ENCODE results near the gene CLDN8.

The CLDN8 gene

GRCh38 chr21:30234050-30234449 is 18.2 kb upstream of the CLDN8 start:
- no CpG with 5 or more reads among the region's 3 CpGs for WGBS, 2 donors (ENCODE audit: extremely low coverage in 2 of 2, insufficient read length in 2 of 2, insufficient replicate concordance in 1 of 2)
- H2BK15ac ChIP-seq (ENCODE audit: low read length), result no peak overlapping the region
- no peaks in the 10 kb centered on the region for H3K27me3 ChIP-seq (ENCODE audit: control insufficient read depth in 3 of 3, insufficient read depth in 3 of 3, low read depth in 1 of 3, low read length in 3 of 3)
- no peak overlapping the region for H3K4ac ChIP-seq (ENCODE audit: low read length)
- no peak overlapping the region for H3K18ac ChIP-seq (ENCODE audit: low read length)
- H2AK5ac ChIP-seq (ENCODE audit: low read depth, low read length), result no peak overlapping the region
- no peak overlapping the region for H3K14ac ChIP-seq (ENCODE audit: low read length)
- no peak overlapping the region for H3K4me3 ChIP-seq (ENCODE audit: low read length in 2 of 2)
- H2BK5ac ChIP-seq (ENCODE audit: low read length), result no peak overlapping the region
- no peaks in the 10 kb centered on the region for H3K4me1 ChIP-seq (ENCODE audit: control insufficient read depth in 2 of 2, insufficient read depth in 1 of 2, low read depth in 1 of 2, low read length in 2 of 2)
- no peak overlapping the region for H4K8ac ChIP-seq (ENCODE audit: low read depth, low read length)
- no peak for DNase-seq (ENCODE audit: low spot score)
- no peak overlapping the region for H2BK12ac ChIP-seq (ENCODE audit: low read length)
- H3K9me3 ChIP-seq (replicated peaks in 1 of 2; ENCODE audit: control insufficient read depth in 2 of 2, insufficient read depth in 1 of 2, low read depth in 1 of 2, low read length in 2 of 2), result no peaks in the 10 kb centered on the region
- H4K91ac ChIP-seq (ENCODE audit: low read depth, low read length, poor library complexity), result no peak overlapping the region
- no peak overlapping the region for H2AFZ ChIP-seq (ENCODE audit: low read length)
- H3K79me1 ChIP-seq (ENCODE audit: low read depth, low read length), result no peaks in the 10 kb centered on the region
- no peak overlapping the region for H2BK120ac ChIP-seq (ENCODE audit: low read depth, low read length)
- no peak overlapping the region for H3K4me2 ChIP-seq (ENCODE audit: insufficient read depth, low read length, poor library complexity, severe bottlenecking)
- H3K27ac ChIP-seq (replicated peaks; ENCODE audit: low read length), result no peak overlapping the region
- no peak overlapping the region for H3K23ac ChIP-seq (ENCODE audit: low read depth, low read length, poor library complexity)
- H3K9ac ChIP-seq (ENCODE audit: low read depth, low read length, poor library complexity), result no peak overlapping the region
- no peaks in the 10 kb centered on the region for H3K36me3 ChIP-seq (replicated peaks in 1 of 2; ENCODE audit: control insufficient read depth in 2 of 2, insufficient read depth in 2 of 2, low read length in 2 of 2)

GRCh38 chr21:30233228-30234020 is 17.5 kb upstream of the CLDN8 start:
- H2BK5ac ChIP-seq (ENCODE audit: low read length), result no peak overlapping the region
- H4K91ac ChIP-seq (ENCODE audit: low read depth, low read length, poor library complexity), result no peak overlapping the region
- no peak for DNase-seq (ENCODE audit: low spot score)
- no peaks in the 10 kb centered on the region for H3K36me3 ChIP-seq (replicated peaks in 1 of 2; ENCODE audit: control insufficient read depth in 2 of 2, insufficient read depth in 2 of 2, low read length in 2 of 2)
- H3K4ac ChIP-seq (ENCODE audit: low read length), result no peak overlapping the region
- H3K18ac ChIP-seq (ENCODE audit: low read length), result no peak overlapping the region
- H3K27ac ChIP-seq (replicated peaks; ENCODE audit: low read length), result no peak overlapping the region
- H2BK12ac ChIP-seq (ENCODE audit: low read length), result no peak overlapping the region
- no peaks in the 10 kb centered on the region for H3K4me1 ChIP-seq (ENCODE audit: control insufficient read depth in 2 of 2, insufficient read depth in 1 of 2, low read depth in 1 of 2, low read length in 2 of 2)
- no peaks in the 10 kb centered on the region for H3K27me3 ChIP-seq (ENCODE audit: control insufficient read depth in 3 of 3, insufficient read depth in 3 of 3, low read depth in 1 of 3, low read length in 3 of 3)
- WGBS, 2 donors (ENCODE audit: extremely low coverage in 2 of 2, insufficient read length in 2 of 2, insufficient replicate concordance in 1 of 2), result no CpG with 5 or more reads among the region's 2 CpGs
- H3K4me3 ChIP-seq (ENCODE audit: low read length in 2 of 2), result no peak overlapping the region
- no peak overlapping the region for H3K4me2 ChIP-seq (ENCODE audit: insufficient read depth, low read length, poor library complexity, severe bottlenecking)
- no peak overlapping the region for H2AK5ac ChIP-seq (ENCODE audit: low read depth, low read length)
- H3K23ac ChIP-seq (ENCODE audit: low read depth, low read length, poor library complexity), result no peak overlapping the region
- H4K8ac ChIP-seq (ENCODE audit: low read depth, low read length), result no peak overlapping the region
- H3K79me1 ChIP-seq (ENCODE audit: low read depth, low read length), result no peaks in the 10 kb centered on the region
- H3K9ac ChIP-seq (ENCODE audit: low read depth, low read length, poor library complexity), result no peak overlapping the region
- H2BK15ac ChIP-seq (ENCODE audit: low read length), result no peak overlapping the region
- H2BK120ac ChIP-seq (ENCODE audit: low read depth, low read length), result no peak overlapping the region
- H2AFZ ChIP-seq (ENCODE audit: low read length), result no peak overlapping the region
- H3K9me3 ChIP-seq (replicated peaks in 1 of 2; ENCODE audit: control insufficient read depth in 2 of 2, insufficient read depth in 1 of 2, low read depth in 1 of 2, low read length in 2 of 2), result no peaks in the 10 kb centered on the region
- H3K14ac ChIP-seq (ENCODE audit: low read length), result no peak overlapping the region

GRCh38 chr21:30232011-30232410 is 16.1 kb upstream of the CLDN8 start:
- no peak overlapping the region for H3K4ac ChIP-seq (ENCODE audit: low read length)
- no peak overlapping the region for H3K18ac ChIP-seq (ENCODE audit: low read length)
- H3K79me1 ChIP-seq (ENCODE audit: low read depth, low read length), result no peaks in the 10 kb centered on the region
- no peak overlapping the region for H2BK12ac ChIP-seq (ENCODE audit: low read length)
- no peak overlapping the region for H3K4me3 ChIP-seq (ENCODE audit: low read length in 2 of 2)
- no peak overlapping the region for H2AFZ ChIP-seq (ENCODE audit: low read length)
- no peak overlapping the region for H4K8ac ChIP-seq (ENCODE audit: low read depth, low read length)
- DNase-seq (ENCODE audit: low spot score), result no peak
- H3K4me1 ChIP-seq (ENCODE audit: control insufficient read depth in 2 of 2, insufficient read depth in 1 of 2, low read depth in 1 of 2, low read length in 2 of 2), result no peaks in the 10 kb centered on the region
- H4K91ac ChIP-seq (ENCODE audit: low read depth, low read length, poor library complexity), result no peak overlapping the region
- no peak overlapping the region for H3K9ac ChIP-seq (ENCODE audit: low read depth, low read length, poor library complexity)
- H2BK5ac ChIP-seq (ENCODE audit: low read length), result no peak overlapping the region
- H3K27me3 ChIP-seq (ENCODE audit: control insufficient read depth in 3 of 3, insufficient read depth in 3 of 3, low read depth in 1 of 3, low read length in 3 of 3), result no peaks in the 10 kb centered on the region
- no peak overlapping the region for H3K23ac ChIP-seq (ENCODE audit: low read depth, low read length, poor library complexity)
- H2BK15ac ChIP-seq (ENCODE audit: low read length), result no peak overlapping the region
- no CpG with 5 or more reads among the region's 1 CpG for WGBS, 2 donors (ENCODE audit: extremely low coverage in 2 of 2, insufficient read length in 2 of 2, insufficient replicate concordance in 1 of 2)
- no peaks in the 10 kb centered on the region for H3K36me3 ChIP-seq (replicated peaks in 1 of 2; ENCODE audit: control insufficient read depth in 2 of 2, insufficient read depth in 2 of 2, low read length in 2 of 2)
- H2BK120ac ChIP-seq (ENCODE audit: low read depth, low read length), result no peak overlapping the region
- no peak overlapping the region for H3K4me2 ChIP-seq (ENCODE audit: insufficient read depth, low read length, poor library complexity, severe bottlenecking)
- H2AK5ac ChIP-seq (ENCODE audit: low read depth, low read length), result no peak overlapping the region
- no peak overlapping the region for H3K27ac ChIP-seq (replicated peaks; ENCODE audit: low read length)
- H3K14ac ChIP-seq (ENCODE audit: low read length), result no peak overlapping the region
- H3K9me3 ChIP-seq (replicated peaks in 1 of 2; ENCODE audit: control insufficient read depth in 2 of 2, insufficient read depth in 1 of 2, low read depth in 1 of 2, low read length in 2 of 2), result no peaks in the 10 kb centered on the region

- Histone ChIP-seq H3K4ac (ENCODE audit: low read length) (no peak overlapping the region), H3K4me2 (ENCODE audit: insufficient read depth, low read length, poor library complexity, severe bottlenecking) (no peak overlapping the region), H3K23ac (ENCODE audit: low read depth, low read length, poor library complexity) (no peak overlapping the region), H3K14ac (ENCODE audit: low read length) (no peak overlapping the region), H3K4me1 (ENCODE audit: control insufficient read depth in 2 of 2, insufficient read depth in 1 of 2, low read depth in 1 of 2, low read length in 2 of 2) (no peaks in the 10 kb centered on the region), H3K4me3 (ENCODE audit: low read length in 2 of 2) (no peak overlapping the region), H3K36me3 (replicated peaks in 1 of 2; ENCODE audit: control insufficient read depth in 2 of 2, insufficient read depth in 2 of 2, low read length in 2 of 2) (no peaks in the 10 kb centered on the region), H3K18ac (ENCODE audit: low read length) (no peak overlapping the region), H3K9me3 (replicated peaks in 1 of 2; ENCODE audit: control insufficient read depth in 2 of 2, insufficient read depth in 1 of 2, low read depth in 1 of 2, low read length in 2 of 2) (no peaks in the 10 kb centered on the region), H2AK5ac (ENCODE audit: low read depth, low read length) (no peak overlapping the region), H4K8ac (ENCODE audit: low read depth, low read length) (no peak overlapping the region), H2BK12ac (ENCODE audit: low read length) (no peak overlapping the region), H2AFZ (ENCODE audit: low read length) (peak overlapping the region; percentile 11), H2BK5ac (ENCODE audit: low read length) (no peak overlapping the region), H3K79me1 (ENCODE audit: low read depth, low read length) (no peaks in the 10 kb centered on the region), H3K27ac (replicated peaks; ENCODE audit: low read length) (no peak overlapping the region), H2BK15ac (ENCODE audit: low read length) (no peak overlapping the region), H3K9ac (ENCODE audit: low read depth, low read length, poor library complexity) (no peak overlapping the region), H2BK120ac (ENCODE audit: low read depth, low read length) (no peak overlapping the region), H3K27me3 (ENCODE audit: control insufficient read depth in 3 of 3, insufficient read depth in 3 of 3, low read depth in 1 of 3, low read length in 3 of 3) (no peaks in the 10 kb centered on the region), H4K91ac (ENCODE audit: low read depth, low read length, poor library complexity) (no peak overlapping the region)
- no peak for DNase-seq (ENCODE audit: low spot score)
- no CpG with 5 or more reads among the region's 3 CpGs for WGBS, 2 donors (ENCODE audit: extremely low coverage in 2 of 2, insufficient read length in 2 of 2, insufficient replicate concordance in 1 of 2)
These were observed 11.9 kb upstream of the CLDN8 start for GRCh38 chr21:30227633-30228404.

All from neuronal stem cell (in vitro differentiated cells).